Ramos (cell line): ENCODE measurements around the gene APBB2.

Experiments
- in situ Hi-C: fragments of 300-500 bp; cut with MboI; formaldehyde crosslinking; loops from one replicate; pipeline ENCODE4 v1.14.3; 2022; ENCODE audit warnings: low sequenced_read_pairs; ENCODE audit not compliant: unreplicated experiment

Gene APBB2

DNA sequence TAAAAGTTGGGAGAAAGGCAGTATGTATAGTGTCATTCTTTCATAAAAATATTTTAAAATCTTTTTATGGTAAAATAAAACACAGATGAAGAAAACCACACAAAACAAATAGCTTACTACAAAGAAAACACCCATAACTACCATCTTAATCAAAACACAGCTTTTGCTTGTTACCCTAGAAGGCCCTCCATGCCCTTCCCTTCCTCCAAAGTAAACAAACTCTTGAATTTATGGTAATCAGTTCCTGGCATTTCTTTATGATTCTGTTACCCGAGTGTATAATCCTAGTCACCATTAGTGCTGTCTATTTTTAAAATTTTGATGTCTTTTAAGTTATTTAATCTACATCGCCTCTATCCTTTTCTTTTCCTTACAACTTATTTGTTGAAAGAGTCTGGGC lies 170.9 kb downstream of the APBB2 start:
- in situ Hi-C loops, result no loop called here

DNA sequence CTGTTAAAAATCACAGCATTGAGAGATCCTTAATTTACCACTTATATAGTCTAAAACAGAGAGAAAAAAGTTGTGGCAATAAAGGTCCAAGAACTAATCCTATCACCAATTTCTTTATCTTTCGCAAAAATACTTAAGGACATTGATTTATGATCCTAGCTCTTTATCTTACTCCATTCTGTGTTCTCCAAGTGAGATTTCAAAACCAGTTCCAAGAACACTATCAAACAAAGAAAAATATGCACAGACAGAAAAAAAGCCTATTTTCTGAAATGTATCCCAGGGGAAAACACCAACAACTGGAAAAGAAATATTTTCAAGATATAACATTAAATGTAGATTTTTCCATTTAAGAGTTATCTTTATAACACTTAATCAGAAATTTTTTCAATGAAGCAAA lies 172.8 kb downstream of the APBB2 start:
- in situ Hi-C loops, result no loop called here

DNA sequence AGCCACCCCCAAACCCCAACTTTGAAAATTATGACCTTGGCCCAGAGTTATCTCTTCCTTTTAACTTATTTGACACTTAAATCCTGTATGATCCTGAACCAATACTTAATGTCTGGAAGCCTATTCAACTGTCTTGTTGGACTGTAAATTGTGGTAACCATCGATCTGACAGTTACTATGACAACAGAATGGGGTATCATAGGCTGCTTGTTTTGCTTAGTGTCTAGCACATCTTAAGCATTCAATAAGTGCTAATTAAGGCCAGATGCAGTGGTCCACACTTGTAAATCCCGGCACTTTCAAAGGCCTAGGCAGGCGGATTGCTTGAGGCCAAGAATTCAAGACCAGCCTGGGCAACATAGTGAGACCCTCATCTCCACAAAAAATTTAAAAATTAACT lies 175.0 kb downstream of the APBB2 start:
- in situ Hi-C loops, result no loop called here

DNA sequence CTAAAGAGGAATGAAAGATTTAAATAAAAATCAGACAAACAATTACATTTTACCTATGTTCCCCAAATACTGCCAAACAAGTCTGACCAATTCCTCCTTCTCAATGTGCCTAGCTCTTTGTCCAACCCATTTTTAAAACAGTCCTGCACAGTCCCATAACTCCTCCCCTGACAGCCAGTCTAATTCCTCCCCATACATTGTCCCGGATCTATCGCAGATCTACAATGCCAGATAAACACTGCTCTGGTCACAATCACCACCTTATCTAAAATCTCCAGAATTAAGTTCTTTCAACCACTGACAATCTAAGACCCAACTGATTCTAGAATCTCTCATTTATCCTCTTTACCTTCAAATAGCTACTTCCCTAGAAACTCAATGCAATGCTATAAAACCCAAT lies 176.0 kb downstream of the APBB2 start:
- in situ Hi-C loops, result no loop called here

DNA sequence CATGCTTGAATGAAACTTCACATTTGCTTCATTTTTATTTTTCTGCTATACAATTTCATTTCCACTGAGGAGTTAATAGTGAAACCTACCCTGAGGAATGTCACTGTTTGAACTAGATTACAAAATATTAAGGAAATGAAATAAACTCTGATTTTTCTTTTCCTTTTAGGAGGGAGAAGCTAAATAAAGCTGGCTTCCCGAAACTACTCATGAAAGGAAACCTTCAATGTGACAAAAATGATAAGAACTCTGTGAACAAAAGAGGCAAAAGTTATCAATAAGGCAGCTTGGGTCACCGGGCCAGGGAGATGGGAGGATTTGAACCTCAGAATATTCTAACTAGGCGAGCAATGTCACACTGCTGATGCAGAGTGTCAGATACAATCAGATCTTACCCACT lies 185.2 kb downstream of the APBB2 start:
- in situ Hi-C loops, result no loop called here

DNA sequence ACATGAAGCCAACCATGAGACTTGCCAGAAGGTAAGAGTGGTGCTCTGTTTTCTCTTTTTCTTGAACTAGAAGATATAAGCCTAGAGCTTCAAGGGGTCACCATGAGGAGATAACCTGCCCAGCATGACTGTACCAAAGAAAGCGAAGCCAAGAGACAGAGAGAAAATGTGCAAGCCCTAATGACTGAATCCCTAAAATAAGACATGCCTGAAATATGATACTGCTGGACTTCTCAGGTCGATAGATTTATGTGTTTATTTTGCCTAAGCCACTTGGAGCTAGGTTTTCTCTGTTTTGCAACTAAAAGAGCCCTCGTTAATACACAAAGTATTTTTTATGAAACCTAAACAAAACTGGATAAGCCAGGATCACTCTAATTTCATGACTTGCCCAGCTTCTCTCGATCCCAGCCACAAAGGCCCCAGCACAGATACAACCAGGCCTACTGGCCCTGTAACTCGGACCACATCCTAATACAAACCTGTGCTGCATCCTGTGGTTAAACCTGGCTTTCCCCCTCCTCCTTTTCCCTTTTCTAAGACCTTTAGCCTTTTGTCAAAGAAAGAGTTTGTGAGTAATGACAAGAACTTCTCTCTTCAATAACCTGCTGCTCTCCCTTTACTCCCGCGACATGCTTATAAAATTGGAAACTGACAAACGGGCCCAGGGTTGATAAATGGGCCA lies 185.8 kb downstream of the APBB2 start:
- in situ Hi-C loops, result no loop called here

DNA sequence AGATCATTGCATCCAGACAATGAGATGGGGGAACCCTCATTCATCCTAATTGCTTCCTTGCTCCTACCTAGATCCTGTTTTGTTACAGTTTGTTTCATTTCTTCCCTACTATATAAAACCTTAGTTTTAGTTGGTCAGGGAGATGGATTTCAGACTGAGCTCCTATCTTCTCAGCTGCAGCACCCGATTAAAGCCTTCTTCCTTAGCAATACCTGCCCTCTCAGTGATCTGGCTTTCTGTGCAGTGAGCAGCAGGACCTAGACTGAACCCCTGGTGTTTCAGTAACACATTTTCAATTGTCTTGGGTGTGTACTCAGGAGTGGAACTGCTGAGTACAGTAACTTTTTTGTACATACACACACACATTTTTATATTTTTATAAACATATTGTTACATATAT lies 187.4 kb downstream of the APBB2 start:
- in situ Hi-C loops, result no loop called here

DNA sequence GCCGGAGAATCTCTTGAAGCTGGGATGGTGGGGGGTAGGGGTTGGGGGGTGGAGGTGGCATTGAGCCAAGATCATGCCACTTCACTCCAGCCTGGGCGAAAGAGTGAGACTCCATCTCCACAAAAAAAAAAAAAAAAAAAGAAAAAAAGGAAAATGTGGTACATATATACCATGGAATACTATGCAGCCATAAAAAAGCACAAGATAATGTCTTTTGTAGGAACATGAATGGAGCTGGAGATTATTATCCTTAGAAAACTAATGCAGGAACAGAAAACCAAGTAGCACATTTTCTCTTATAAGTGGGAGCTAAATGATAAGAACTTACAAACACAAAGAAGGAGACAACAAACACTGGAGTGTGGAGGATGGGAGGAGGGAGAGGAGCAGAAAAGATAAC lies 188.5 kb downstream of the APBB2 start:
- in situ Hi-C loops, result no loop called here

DNA sequence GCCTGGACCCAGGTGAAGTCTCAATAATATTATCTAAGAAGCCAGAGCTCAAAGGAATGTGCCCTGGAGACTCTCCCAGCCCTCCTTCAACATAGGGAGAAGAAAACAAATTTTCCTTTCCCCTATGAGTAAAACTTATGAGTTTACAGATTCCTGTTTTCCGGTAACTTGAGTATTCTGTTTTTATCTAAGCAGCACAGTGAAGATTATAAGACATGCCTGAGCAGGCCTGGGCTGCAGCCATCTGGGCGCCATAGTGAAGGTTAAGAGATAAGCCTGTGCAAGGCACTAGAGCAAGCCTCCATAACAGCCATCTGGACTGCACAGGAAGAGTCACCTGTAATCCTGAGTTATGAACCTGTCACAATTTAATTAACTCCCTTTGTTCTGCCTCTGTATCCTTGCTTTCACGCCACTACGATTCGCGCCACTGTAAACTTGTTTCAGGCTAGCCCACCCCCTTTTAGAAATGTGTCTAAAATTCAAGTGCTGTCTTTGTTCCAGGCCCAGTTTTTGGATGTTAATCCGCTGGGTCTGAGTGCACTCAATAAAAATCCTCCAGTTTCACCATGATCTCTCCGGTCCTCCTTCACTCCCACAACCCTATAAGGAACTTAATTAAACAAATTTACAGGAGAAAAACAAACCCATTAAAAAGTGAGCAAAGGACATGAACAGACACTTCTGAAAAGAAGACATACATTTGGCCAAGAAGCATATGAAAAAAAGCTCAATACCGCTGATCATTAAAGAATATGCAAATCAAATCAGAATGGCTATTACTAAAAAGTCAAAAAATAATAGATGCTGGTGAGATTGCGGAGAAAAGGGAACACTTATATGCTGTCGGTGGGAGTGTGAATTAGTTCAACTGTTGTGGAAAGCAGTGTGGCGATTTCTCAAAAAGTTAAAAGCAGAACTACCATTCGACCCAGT lies 189.5 kb downstream of the APBB2 start:
- in situ Hi-C loops, result no loop called here

DNA sequence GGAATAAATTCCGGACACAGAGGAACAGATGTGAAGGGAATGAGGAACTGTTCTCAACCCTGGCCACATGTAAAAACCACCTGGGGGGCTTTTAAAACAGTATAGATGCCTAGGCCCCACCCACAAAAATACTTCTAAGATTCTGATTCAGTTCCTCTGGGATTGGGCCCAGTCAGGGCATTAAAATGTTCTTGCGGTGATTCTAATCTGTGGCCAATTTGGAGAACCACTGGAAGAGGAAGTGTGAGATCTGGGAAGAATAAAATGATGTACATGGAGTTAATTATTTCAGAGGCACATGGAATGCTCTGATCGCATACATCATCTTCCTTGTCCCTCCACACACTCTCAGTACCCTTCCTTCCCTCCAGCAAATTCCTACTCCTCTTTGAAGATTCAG lies 192.2 kb downstream of the APBB2 start:
- in situ Hi-C loops, result no loop called here

DNA sequence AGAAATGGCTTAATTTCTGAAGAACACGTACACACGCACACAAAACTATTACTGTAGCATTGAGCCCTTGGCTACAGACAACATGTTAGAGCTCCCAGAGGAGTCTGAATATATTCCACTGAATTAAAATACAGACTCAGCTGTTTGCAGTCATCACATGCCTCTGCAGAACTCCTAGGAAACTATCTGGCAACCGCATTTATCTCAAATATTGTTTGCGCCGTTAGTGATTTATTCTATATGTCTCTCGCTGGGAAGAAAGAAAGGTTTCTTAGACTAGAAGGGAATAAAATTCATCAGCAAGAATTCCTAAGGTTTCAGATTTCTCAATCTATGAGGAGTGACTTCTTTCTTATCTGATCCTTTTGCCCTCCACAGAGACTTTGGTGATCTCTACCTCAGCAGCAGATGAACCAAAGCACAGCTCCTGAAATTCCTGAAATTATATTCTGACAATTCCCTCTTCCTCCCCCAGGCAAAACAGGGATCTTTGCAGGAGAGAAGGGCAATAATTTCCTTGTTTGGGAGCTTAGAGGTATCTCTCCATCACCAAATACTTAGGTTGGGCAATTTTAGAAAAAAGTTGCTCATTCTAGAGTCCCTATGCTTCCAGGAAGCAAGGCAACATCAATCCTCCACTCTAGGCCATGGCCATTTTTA lies 199.2 kb downstream of the APBB2 start:
- in situ Hi-C loops, result no loop called here

DNA sequence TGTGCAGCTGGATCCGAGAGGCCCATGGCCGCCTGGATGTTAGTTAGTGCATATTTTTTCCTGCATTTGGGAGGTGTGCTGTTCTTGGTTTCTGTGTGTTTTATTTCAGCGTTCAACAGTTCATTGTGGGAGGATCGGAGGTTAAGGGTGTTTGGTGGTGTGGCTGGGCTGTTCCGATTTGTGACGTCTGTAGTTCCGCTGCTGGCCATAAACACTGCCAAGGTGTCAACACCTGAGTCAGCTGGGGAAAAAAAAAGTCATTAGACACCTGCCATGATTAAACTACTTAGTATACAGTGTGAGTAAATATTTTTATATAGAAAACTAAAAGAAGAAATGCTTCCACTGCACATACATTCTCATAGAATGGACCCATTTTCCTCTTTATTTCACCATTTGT lies 200.2 kb downstream of the APBB2 start:
- in situ Hi-C loops, result no loop called here

DNA sequence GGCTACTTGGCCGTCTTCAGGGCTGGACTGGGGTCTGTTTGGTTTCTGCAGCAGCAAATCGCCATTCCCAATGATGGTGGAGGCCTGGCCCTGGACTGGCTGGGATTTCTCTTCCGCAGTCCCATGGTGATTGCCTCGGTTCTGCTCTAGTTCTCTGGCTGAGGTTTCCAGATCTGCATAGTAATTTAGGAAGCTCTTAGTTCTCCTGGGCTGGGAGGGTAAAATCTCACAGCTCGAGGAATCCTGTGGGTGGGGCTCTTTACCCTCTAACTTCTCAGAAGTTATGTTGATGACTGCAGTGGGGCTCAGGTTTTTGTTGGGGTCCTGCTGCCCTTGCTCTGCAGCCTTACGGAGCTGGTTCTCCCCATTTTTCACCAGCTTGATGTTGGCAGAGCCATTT lies 200.6 kb downstream of the APBB2 start:
- in situ Hi-C loops, result no loop called here

DNA sequence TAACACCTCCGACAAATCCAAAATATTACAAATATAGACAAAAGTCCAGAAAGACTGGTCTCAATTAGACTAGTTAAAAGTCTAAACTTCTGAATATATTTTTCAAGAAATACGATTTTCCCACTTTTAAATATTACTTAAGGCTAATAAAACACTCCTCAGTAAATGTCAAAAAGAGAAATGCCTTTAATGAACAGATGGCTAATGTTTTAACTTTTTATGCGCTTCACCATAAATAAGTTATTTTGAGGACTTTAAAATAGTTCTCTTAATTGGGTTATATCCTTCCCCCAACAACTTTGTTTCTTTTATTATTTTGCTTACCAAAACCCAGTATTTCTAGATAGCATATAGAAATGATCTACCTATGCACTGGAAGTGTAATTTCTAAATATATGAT lies 201.4 kb downstream of the APBB2 start:
- in situ Hi-C loops, result no loop called here

DNA sequence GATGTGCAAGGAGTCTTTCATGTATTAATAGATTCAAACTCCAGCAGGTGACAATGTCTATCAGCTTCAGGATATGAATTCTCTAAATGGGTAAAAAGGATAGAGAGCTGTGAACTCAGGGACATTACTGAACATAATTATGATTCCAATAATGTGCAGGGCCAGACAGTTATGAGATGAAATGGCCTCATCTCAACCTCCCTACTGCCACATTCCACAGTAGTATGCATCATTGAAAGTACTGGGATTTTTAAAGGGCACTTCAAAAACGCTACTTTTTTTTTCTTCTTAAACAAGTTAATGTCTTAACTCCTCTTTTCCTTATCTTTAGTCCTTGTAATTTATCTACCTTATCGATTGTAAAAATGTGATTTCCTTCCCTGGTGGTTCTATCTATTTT lies 202.0 kb downstream of the APBB2 start:
- in situ Hi-C loops, result no loop called here

DNA sequence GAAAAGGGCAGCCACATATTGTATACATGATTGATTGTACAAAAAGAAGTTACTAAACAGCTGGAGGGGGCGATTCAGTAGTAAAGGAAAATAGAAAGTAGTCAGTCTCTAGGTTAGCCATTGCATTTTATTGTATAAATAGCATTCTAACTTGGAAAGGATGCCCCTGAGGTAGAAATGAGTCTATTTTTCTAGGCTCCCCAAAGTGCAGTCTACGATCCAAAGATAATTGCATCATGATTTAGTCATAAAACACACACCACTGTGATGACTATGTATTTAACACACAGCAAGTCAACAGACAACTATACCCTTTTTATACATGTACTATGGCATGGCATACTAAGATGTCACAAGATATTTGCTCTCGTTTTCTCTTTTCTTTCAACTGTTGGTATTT lies 204.9 kb downstream of the APBB2 start:
- in situ Hi-C loops, result no loop called here

DNA sequence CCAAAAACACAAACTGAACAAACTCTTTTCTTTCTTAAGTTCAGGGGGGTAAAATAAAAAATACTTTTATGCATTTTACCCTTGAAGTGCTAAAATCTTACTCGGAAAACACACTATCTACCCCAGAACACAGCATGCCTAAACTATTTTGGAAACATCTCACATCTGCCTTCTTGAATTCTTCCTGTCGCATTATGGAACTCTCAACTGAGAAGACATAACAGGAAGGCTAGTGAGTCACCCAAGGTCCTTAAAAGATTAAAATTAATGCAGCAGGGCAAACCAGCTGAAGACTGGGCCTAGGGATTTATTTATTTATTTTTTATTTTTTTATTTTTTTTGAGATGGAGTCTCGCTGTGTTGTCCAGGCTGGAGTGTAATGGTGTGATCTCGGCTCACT lies 208.2 kb downstream of the APBB2 start:
- in situ Hi-C loops, result no loop called here

DNA sequence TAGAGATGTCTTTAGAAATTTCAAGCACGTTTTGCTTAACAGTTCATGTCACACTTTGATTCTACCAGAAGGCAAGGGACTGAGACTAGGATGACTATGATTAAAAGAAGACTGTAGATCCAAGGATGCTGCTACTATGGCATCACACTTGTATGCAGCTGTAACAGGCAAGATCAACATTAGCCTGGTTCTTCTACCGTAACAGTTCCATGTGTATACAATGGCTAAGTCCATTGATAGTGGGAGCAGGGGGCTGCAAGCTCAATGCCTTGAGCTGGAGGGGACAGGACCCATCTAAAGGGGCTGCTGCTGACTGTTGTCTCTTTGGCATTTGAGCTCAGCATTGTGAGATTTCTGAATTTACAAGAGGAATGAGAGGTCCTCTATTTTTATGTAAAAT lies 212.0 kb downstream of the APBB2 start:
- in situ Hi-C loops, result no loop called here

DNA sequence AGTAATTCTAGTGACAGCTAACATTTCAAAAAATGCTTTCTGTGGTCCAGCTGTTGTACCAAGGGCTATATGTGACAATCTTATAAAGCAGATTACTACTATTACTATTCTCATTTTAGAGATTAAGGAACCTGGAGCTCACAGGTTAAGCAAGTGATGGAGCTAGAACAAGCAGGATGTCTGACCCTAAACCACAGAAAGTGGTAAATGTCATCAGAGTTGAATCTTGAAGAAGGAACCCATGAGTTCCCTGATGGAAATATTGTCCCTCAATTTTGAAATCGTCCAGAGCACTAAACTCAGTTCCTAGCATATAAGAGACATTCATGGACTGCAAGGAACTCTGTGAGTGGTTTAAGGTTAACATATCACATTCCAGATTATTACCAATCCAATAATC lies 214.0 kb downstream of the APBB2 start:
- in situ Hi-C loops, result no loop called here

DNA sequence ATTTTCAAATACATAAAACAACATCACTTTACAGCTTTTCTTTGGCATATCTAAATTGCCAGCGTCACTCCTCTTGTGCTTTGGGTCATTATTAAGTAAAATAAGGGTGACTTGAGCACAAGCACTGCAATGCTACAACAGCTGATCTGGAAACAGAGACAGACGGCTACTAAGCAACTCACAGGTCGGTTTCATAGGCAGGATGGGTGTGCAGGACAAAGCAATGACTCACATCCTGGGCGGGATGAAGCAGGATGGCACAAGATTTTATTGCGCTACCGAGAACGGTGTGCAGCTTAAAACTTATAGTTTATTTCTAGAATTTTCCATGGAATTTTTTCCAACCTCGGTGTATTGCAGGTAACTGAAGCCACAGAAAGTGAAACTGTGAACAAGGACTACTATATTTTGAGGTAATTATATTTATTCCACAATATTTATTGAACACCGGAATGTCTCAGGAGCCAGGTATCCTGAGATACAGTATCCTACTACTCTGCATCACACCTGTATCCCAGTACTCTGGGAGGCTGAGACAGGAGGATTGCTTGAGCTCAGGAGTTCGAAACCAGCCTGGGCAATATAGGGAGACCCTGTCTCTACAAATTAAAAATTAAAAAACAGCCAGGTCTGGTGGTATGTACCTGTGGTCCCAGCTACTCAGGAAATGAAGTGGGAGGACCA lies 215.5 kb downstream of the APBB2 start:
- in situ Hi-C loops, result loop anchor here (10.0 to 25.0 kb wide), 2 partner anchors 694 to 812 kb away; partner anchors contain the start of gene RHOH
